Measurements from ENCODE around the gene NPTXR.
A peak's percentile ranks its signal among the peaks of the same experiment; 100 is the strongest.

Gene NPTXR

GRCh38 chr22:38795569-38795968, 48.3 kb downstream of the NPTXR start:
- H4K20me1 ChIP-seq, result no peaks in the 10 kb centered on the region
- peaks cover 13 to 19% (median 16%) of the 10 kb centered on the region in 10 experiments for H3K4me1 ChIP-seq
- no peak for TF ChIP-seq Cebpa-rat (IDR thresholded peaks at IDR 0.05)
- no peak overlapping the region for H3K4me3 ChIP-seq
- no peaks in the 10 kb centered on the region for H3K27me3 ChIP-seq
- H3K36me3 ChIP-seq, result peaks cover under 1 to 5% (median 2%) of the 10 kb centered on the region in 11 experiments; a peak in 11 of 22 replicates
- H3K27ac ChIP-seq, result no peak overlapping the region
- H3K9ac ChIP-seq, result no peak overlapping the region
- H3K4me2 ChIP-seq, result no peak overlapping the region
- peaks cover 9 to 19% (median 12%) of the 10 kb centered on the region in 11 experiments for H3K9me3 ChIP-seq (replicated peaks in 1 of 11)

- Histone ChIP-seq H3K27ac (peak within 1 kb of the TSS; percentile 59 to 88 (median 76)), H3K4me3 (peak within 1 kb of the TSS; percentile 73 to 93 (median 78)), H3K9me3 (replicated peaks in 1 of 11) (peaks cover 0 to 5% (median 2%) of the 10 kb centered on the region in 11 experiments; a peak in 14 of 22 replicates), H3K9ac (peak within 1 kb of the TSS; percentile 76 to 93 (median 83)), H3K4me2 (peak within 1 kb of the TSS; percentile 84 to 99 (median 97)), H3K27me3 (no peaks in the 10 kb centered on the region), H4K20me1 (no peaks in the 10 kb centered on the region), H3K4me1 (peaks cover 13 to 22% (median 16%) of the 10 kb centered on the region in 10 experiments), H3K36me3 (peaks cover 6 to 20% (median 11%) of the 10 kb centered on the region in 11 experiments; a peak in 17 of 22 replicates)
- TF ChIP-seq Cebpa-rat (IDR thresholded peaks at IDR 0.05), result no peak
Measured at GRCh38 chr22:38793721-38794466, 49.9 kb downstream of the NPTXR start, which contains the start of gene DNAL4. Gene DNAL4 (minus strand): TSS chr22:38794143. CDS start chr22:38782731, 11,412 bp downstream.

- no peak for TF ChIP-seq Cebpa-rat (IDR thresholded peaks at IDR 0.05)
- no peaks in the 10 kb centered on the region for H4K20me1 ChIP-seq
- H3K4me1 ChIP-seq, result peaks cover 13 to 28% (median 16%) of the 10 kb centered on the region in 10 experiments
- H3K4me3 ChIP-seq, result peak overlapping the region; percentile 73 to 93 (median 78)
- H3K9ac ChIP-seq, result peak overlapping the region; percentile 76 to 93 (median 83)
- peak overlapping the region; percentile 84 to 99 (median 97) for H3K4me2 ChIP-seq
- H3K9me3 ChIP-seq (replicated peaks in 1 of 11), result no peaks in the 10 kb centered on the region; a peak in 1 of 22 replicates
- no peaks in the 10 kb centered on the region for H3K27me3 ChIP-seq
- H3K36me3 ChIP-seq, result peaks cover 6 to 20% (median 11%) of the 10 kb centered on the region in 11 experiments; a peak in 17 of 22 replicates
- H3K27ac ChIP-seq, result peak overlapping the region; percentile 59 to 88 (median 76); a peak in 21 of 22 replicates
Measured at GRCh38 chr22:38793317-38793716, 50.5 kb downstream of the NPTXR start.

GRCh38 chr22:38792833-38793232, 51.0 kb downstream of the NPTXR start:
- no peak for TF ChIP-seq Cebpa-rat (IDR thresholded peaks at IDR 0.05)
- Histone ChIP-seq H3K4me1 (peaks cover 13 to 32% (median 18%) of the 10 kb centered on the region in 10 experiments), H3K4me2 (peak overlapping the region; percentile 84 to 99 (median 97)), H3K4me3 (peak overlapping the region; percentile 73 to 93 (median 78); a peak in 14 of 20 replicates), H3K27me3 (no peaks in the 10 kb centered on the region), H4K20me1 (no peaks in the 10 kb centered on the region), H3K9me3 (replicated peaks in 1 of 11) (no peaks in the 10 kb centered on the region), H3K36me3 (peaks cover 6 to 20% (median 11%) of the 10 kb centered on the region in 11 experiments; a peak in 17 of 22 replicates), H3K27ac (peak overlapping the region in 1 of 11 experiments; percentile 88; a peak in 1 of 22 replicates), H3K9ac (peak overlapping the region in 7 of 11 experiments; percentile 83 to 93 (median 85); a peak in 12 of 22 replicates)

- no peak overlapping the region for H3K4me2 ChIP-seq
- no peak overlapping the region for H3K27ac ChIP-seq
- no peak overlapping the region for H3K9ac ChIP-seq
- H3K36me3 ChIP-seq, result peaks cover 6 to 20% (median 11%) of the 10 kb centered on the region in 11 experiments; a peak in 17 of 22 replicates
- H3K4me3 ChIP-seq, result no peak overlapping the region
- H4K20me1 ChIP-seq, result peaks cover 0 to 4% (median 0%) of the 10 kb centered on the region in 11 experiments; a peak in 2 of 22 replicates
- TF ChIP-seq Cebpa-rat (IDR thresholded peaks at IDR 0.05), result no peak
- H3K4me1 ChIP-seq, result peaks cover 12 to 34% (median 25%) of the 10 kb centered on the region in 10 experiments
- H3K27me3 ChIP-seq, result no peaks in the 10 kb centered on the region
- no peaks in the 10 kb centered on the region for H3K9me3 ChIP-seq (replicated peaks in 1 of 11)
Measured at GRCh38 chr22:38789606-38790005, 54.2 kb downstream of the NPTXR start.

GRCh38 chr22:38788846-38789245, 55.0 kb downstream of the NPTXR start:
- Histone ChIP-seq H3K4me1 (peaks cover 7 to 29% (median 21%) of the 10 kb centered on the region in 10 experiments), H4K20me1 (peaks cover 0 to 4% (median 0%) of the 10 kb centered on the region in 11 experiments; a peak in 2 of 22 replicates), H3K36me3 (peaks cover 6 to 20% (median 11%) of the 10 kb centered on the region in 11 experiments; a peak in 17 of 22 replicates), H3K9ac (0 out of 22 replicates have a peak overlapping the region, but pooled peaks of 1 of the 11 experiments have one; percentile 4), H3K4me3 (no peak overlapping the region), H3K27ac (no peak overlapping the region), H3K27me3 (no peaks in the 10 kb centered on the region), H3K4me2 (peak overlapping the region in 2 of 11 experiments; percentile 39 to 45; a peak in 1 of 22 replicates), H3K9me3 (replicated peaks in 1 of 11) (no peaks in the 10 kb centered on the region)
- no peak for TF ChIP-seq Cebpa-rat (IDR thresholded peaks at IDR 0.05)

- Histone ChIP-seq H3K27ac (no peak overlapping the region), H3K36me3 (peaks cover 6 to 20% (median 11%) of the 10 kb centered on the region in 11 experiments; a peak in 17 of 22 replicates), H3K4me2 (peak overlapping the region in 3 of 11 experiments; percentile 8 to 45 (median 39); a peak in 5 of 22 replicates), H3K27me3 (no peaks in the 10 kb centered on the region), H4K20me1 (peaks cover 0 to 4% (median 0%) of the 10 kb centered on the region in 11 experiments; a peak in 2 of 22 replicates), H3K9me3 (replicated peaks in 1 of 11) (no peaks in the 10 kb centered on the region), H3K4me1 (peaks cover 8 to 29% (median 21%) of the 10 kb centered on the region in 10 experiments), H3K9ac (0 out of 22 replicates have a peak overlapping the region, but pooled peaks of 1 of the 11 experiments have one; percentile 4), H3K4me3 (no peak overlapping the region)
- no peak for TF ChIP-seq Cebpa-rat (IDR thresholded peaks at IDR 0.05)
Measured at GRCh38 chr22:38788021-38788816, 55.6 kb downstream of the NPTXR start.

- Histone ChIP-seq H3K27ac (no peak overlapping the region), H3K9me3 (replicated peaks in 1 of 11) (no peaks in the 10 kb centered on the region), H4K20me1 (peaks cover 0 to 4% (median 0%) of the 10 kb centered on the region in 11 experiments; a peak in 2 of 22 replicates), H3K4me1 (peaks cover 18 to 38% (median 29%) of the 10 kb centered on the region in 10 experiments), H3K4me3 (no peak overlapping the region), H3K9ac (no peak overlapping the region; a peak in 2 of 22 replicates), H3K36me3 (peaks cover 6 to 20% (median 11%) of the 10 kb centered on the region in 11 experiments; a peak in 17 of 22 replicates), H3K27me3 (no peaks in the 10 kb centered on the region), H3K4me2 (0 out of 22 replicates have a peak overlapping the region, but pooled peaks of 1 of the 11 experiments have one; percentile 4)
- TF ChIP-seq Cebpa-rat (IDR thresholded peaks at IDR 0.05), result no peak
Measured at GRCh38 chr22:38786631-38787030, 57.2 kb downstream of the NPTXR start.
